ENCODE measurements around the gene TMEM127.

DNA sequence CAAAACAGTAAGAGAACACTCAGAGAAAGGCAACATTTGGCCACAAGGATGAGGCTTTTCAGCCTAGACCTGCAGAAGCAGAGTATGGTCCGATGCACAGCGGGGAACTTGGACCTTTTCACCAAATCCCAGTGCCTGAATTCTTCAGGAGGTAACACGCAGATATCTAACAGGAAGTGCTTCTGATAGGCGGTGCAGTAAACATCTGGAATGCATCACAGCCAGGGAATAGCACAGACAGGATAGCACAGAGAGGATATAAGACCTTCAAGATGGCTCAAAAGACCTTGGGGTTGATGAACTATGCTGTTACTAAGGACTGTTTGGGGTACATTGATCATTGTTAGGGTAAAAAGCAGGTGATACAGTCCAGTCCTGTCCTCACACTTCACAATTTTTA lies 1.7 kb downstream of the TMEM127 start:
- no peak for TF ChIP-seq POLR2A (IDR thresholded peaks at IDR 0.05)
- TF ChIP-seq, protein P1, sequence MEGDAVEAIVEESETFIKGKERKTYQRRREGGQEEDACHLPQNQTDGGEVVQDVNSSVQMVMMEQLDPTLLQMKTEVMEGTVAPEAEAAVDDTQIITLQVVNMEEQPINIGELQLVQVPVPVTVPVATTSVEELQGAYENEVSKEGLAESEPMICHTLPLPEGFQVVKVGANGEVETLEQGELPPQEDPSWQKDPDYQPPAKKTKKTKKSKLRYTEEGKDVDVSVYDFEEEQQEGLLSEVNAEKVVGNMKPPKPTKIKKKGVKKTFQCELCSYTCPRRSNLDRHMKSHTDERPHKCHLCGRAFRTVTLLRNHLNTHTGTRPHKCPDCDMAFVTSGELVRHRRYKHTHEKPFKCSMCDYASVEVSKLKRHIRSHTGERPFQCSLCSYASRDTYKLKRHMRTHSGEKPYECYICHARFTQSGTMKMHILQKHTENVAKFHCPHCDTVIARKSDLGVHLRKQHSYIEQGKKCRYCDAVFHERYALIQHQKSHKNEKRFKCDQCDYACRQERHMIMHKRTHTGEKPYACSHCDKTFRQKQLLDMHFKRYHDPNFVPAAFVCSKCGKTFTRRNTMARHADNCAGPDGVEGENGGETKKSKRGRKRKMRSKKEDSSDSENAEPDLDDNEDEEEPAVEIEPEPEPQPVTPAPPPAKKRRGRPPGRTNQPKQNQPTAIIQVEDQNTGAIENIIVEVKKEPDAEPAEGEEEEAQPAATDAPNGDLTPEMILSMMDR (IDR thresholded peaks at IDR 0.05), result no peak

Measured in heart left ventricle (tissue), 13 donors.